ENCODE results near the gene MACROD2.

MACROD2 gene

DNA sequence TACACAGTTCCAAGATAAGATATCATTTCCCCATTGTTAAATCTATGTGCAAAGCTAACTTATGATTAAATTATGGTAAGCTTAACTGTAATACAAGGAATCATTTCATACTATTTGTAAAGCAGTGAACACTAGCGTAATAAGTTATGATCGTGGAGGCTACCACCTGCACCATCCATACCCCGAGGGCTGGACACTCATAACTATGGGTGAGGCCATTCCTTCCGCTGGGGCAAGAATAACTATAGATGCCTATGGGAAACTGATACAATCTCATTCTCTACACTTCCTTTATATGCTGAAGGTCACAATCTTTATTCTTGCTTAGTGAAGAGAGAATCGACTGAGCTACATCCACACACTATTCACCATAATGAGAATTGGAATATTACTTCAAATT is 1258.1 kb downstream of the MACROD2 start:
- 79 to 84% methylated on average over 5 of the region's 5 CpGs for WGBS, 2 experiments
- H3K4me1 ChIP-seq (ENCODE audit: control insufficient read depth, insufficient read depth, low read length): peaks cover 3% of the 10 kb centered on the region

GRCh38 chr20:15256676-15257568 is 1261.6 kb downstream of the MACROD2 start:
- no peaks in the 10 kb centered on the region for H3K9me3 ChIP-seq (ENCODE audit: control insufficient read depth, low read length)
- H3K4me3 ChIP-seq (ENCODE audit: insufficient read depth, low read depth, low read length): no peak overlapping the region
- no peak overlapping the region for H3K27ac ChIP-seq (ENCODE audit: insufficient read depth, low read depth, low read length, poor library complexity, severe bottlenecking)
- H3K27me3 ChIP-seq (ENCODE audit: control insufficient read depth, insufficient read depth, low read length, poor library complexity, severe bottlenecking): no peaks in the 10 kb centered on the region
- no peaks in the 10 kb centered on the region for H3K4me1 ChIP-seq (ENCODE audit: control insufficient read depth, insufficient read depth, low read length)
- no peaks in the 10 kb centered on the region for H3K36me3 ChIP-seq (ENCODE audit: control insufficient read depth, insufficient read depth, low read length)
- 63 to 76% methylated on average over 3 to 4 of the region's 6 CpGs for WGBS, 2 experiments

More for the DNA sequence above, 1258.1 kb downstream of the MACROD2 start:
- Histone ChIP-seq H3K4me3 (ENCODE audit: insufficient read depth, low read depth, low read length) (no peak overlapping the region), H3K27me3 (ENCODE audit: control insufficient read depth, insufficient read depth, low read length, poor library complexity, severe bottlenecking) (no peaks in the 10 kb centered on the region), H3K9me3 (ENCODE audit: control insufficient read depth, low read length) (no peaks in the 10 kb centered on the region), H3K36me3 (ENCODE audit: control insufficient read depth, insufficient read depth, low read length) (no peaks in the 10 kb centered on the region), H3K27ac (ENCODE audit: insufficient read depth, low read depth, low read length, poor library complexity, severe bottlenecking) (no peak overlapping the region)

DNA sequence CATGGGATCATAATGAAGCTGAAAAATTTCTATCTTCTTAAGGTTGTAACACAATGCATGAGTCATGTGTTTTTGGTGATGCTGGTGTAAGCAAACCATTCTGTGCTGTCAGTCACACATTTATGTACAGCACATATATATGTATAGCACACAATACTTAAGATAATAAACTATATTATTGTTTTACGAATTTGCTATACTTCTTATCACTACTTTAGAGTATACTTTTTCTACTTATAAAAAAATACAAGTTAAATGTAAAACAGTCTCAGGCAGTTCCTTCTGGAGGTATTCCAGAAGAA is 1262.2 kb downstream of the MACROD2 start:
- no peaks in the 10 kb centered on the region for H3K27me3 ChIP-seq (ENCODE audit: control insufficient read depth, insufficient read depth, low read length, poor library complexity, severe bottlenecking)
- no peaks in the 10 kb centered on the region for H3K4me1 ChIP-seq (ENCODE audit: control insufficient read depth, insufficient read depth, low read length)
- whole genome bisulfite sequencing, 2 experiments: no CpG with 5 or more reads among the region's 1 CpG
- H3K4me3 ChIP-seq (ENCODE audit: insufficient read depth, low read depth, low read length): no peak overlapping the region
- H3K27ac ChIP-seq (ENCODE audit: insufficient read depth, low read depth, low read length, poor library complexity, severe bottlenecking): no peak overlapping the region
- no peaks in the 10 kb centered on the region for H3K36me3 ChIP-seq (ENCODE audit: control insufficient read depth, insufficient read depth, low read length)
- no peaks in the 10 kb centered on the region for H3K9me3 ChIP-seq (ENCODE audit: control insufficient read depth, low read length)

GRCh38 chr20:15265581-15266309 is 1270.4 kb downstream of the MACROD2 start:
- 90% methylated on average over 1 of the region's 1 CpG; no CpG with 5 or more reads in 1 of the 2 experiments for WGBS, 2 experiments

DNA sequence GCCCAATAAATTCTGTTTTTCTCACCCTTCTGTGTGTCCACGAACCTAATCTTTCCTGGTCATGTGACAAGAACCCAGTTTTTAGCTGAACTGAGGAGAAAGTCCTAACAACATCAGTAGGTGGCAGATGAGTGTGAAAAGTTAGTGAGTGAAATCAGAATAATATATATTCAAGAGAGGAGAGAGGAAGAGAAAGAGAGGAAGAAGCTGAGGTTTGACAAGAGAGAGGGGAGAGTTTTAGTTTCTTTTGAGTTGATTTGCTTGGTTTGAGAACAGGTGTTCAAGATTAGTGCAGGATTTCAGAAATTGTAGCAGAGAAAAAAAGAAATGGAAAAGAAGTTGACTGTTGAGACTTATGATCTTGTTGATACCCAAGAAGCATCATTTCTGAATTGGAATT is 1272.6 kb downstream of the MACROD2 start:
- Histone ChIP-seq H3K4me1 (ENCODE audit: control insufficient read depth, insufficient read depth, low read length) (no peaks in the 10 kb centered on the region), H3K27ac (ENCODE audit: insufficient read depth, low read depth, low read length, poor library complexity, severe bottlenecking) (no peak overlapping the region), H3K27me3 (ENCODE audit: control insufficient read depth, insufficient read depth, low read length, poor library complexity, severe bottlenecking) (no peaks in the 10 kb centered on the region), H3K4me3 (ENCODE audit: insufficient read depth, low read depth, low read length) (no peak overlapping the region), H3K9me3 (ENCODE audit: control insufficient read depth, low read length) (no peaks in the 10 kb centered on the region), H3K36me3 (ENCODE audit: control insufficient read depth, insufficient read depth, low read length) (no peaks in the 10 kb centered on the region)
- WGBS, 2 experiments: 85 to 94% methylated on average over 1 of the region's 1 CpG

More at GRCh38 chr20:15265581-15266309, 1270.4 kb downstream of the MACROD2 start:
- Histone ChIP-seq H3K27me3 (ENCODE audit: control insufficient read depth, insufficient read depth, low read length, poor library complexity, severe bottlenecking) (no peaks in the 10 kb centered on the region), H3K9me3 (ENCODE audit: control insufficient read depth, low read length) (no peaks in the 10 kb centered on the region), H3K36me3 (ENCODE audit: control insufficient read depth, insufficient read depth, low read length) (no peaks in the 10 kb centered on the region), H3K4me3 (ENCODE audit: insufficient read depth, low read depth, low read length) (no peak overlapping the region), H3K4me1 (ENCODE audit: control insufficient read depth, insufficient read depth, low read length) (no peaks in the 10 kb centered on the region), H3K27ac (ENCODE audit: insufficient read depth, low read depth, low read length, poor library complexity, severe bottlenecking) (no peak overlapping the region)

- Histone ChIP-seq H3K27me3 (ENCODE audit: control insufficient read depth, insufficient read depth, low read length, poor library complexity, severe bottlenecking) (no peaks in the 10 kb centered on the region), H3K27ac (ENCODE audit: insufficient read depth, low read depth, low read length, poor library complexity, severe bottlenecking) (no peak overlapping the region), H3K9me3 (ENCODE audit: control insufficient read depth, low read length) (no peaks in the 10 kb centered on the region), H3K36me3 (ENCODE audit: control insufficient read depth, insufficient read depth, low read length) (no peaks in the 10 kb centered on the region), H3K4me3 (ENCODE audit: insufficient read depth, low read depth, low read length) (no peak overlapping the region), H3K4me1 (ENCODE audit: control insufficient read depth, insufficient read depth, low read length) (no peaks in the 10 kb centered on the region)
These were observed 1282.7 kb downstream of the MACROD2 start for GRCh38 chr20:15278041-15278440.

DNA sequence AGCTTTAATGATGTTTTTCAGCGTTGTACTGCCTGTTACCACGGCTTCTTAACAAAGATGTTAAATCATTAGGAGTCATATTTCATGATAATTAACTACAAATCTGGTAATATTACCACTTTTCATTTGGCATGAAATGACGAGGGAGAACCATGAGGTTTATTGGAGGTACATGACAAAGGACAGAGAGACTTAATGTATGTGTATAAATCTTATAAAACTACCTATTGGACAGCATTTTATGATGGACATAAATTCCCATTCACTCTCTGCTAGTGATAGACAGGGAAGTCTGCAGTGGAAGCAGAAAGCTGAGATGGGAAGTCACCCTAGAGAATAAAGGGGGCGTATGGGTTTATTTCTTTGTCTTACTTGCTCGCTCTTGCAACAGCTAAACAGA is 1292.0 kb downstream of the MACROD2 start:
- Histone ChIP-seq H3K4me1 (ENCODE audit: control insufficient read depth, insufficient read depth, low read length) (peaks cover 3% of the 10 kb centered on the region), H3K9me3 (ENCODE audit: control insufficient read depth, low read length) (no peaks in the 10 kb centered on the region), H3K27me3 (ENCODE audit: control insufficient read depth, insufficient read depth, low read length, poor library complexity, severe bottlenecking) (no peaks in the 10 kb centered on the region), H3K36me3 (ENCODE audit: control insufficient read depth, insufficient read depth, low read length) (no peaks in the 10 kb centered on the region), H3K27ac (ENCODE audit: insufficient read depth, low read depth, low read length, poor library complexity, severe bottlenecking) (no peak overlapping the region), H3K4me3 (ENCODE audit: insufficient read depth, low read depth, low read length) (no peak overlapping the region)
- WGBS, 2 experiments: 96 to 97% methylated on average over 3 to 5 of the region's 5 CpGs

GRCh38 chr20:15288106-15288505 is 1292.8 kb downstream of the MACROD2 start:
- no peaks in the 10 kb centered on the region for H3K27me3 ChIP-seq (ENCODE audit: control insufficient read depth, insufficient read depth, low read length, poor library complexity, severe bottlenecking)
- H3K27ac ChIP-seq (ENCODE audit: insufficient read depth, low read depth, low read length, poor library complexity, severe bottlenecking): no peak overlapping the region
- H3K4me1 ChIP-seq (ENCODE audit: control insufficient read depth, insufficient read depth, low read length): peaks cover 3% of the 10 kb centered on the region
- H3K36me3 ChIP-seq (ENCODE audit: control insufficient read depth, insufficient read depth, low read length): no peaks in the 10 kb centered on the region
- no peak overlapping the region for H3K4me3 ChIP-seq (ENCODE audit: insufficient read depth, low read depth, low read length)
- WGBS, 2 experiments: 94 to 95% methylated on average over 3 of the region's 3 CpGs
- H3K9me3 ChIP-seq (ENCODE audit: control insufficient read depth, low read length): no peaks in the 10 kb centered on the region

- Histone ChIP-seq H3K27ac (ENCODE audit: insufficient read depth, low read depth, low read length, poor library complexity, severe bottlenecking) (no peak overlapping the region), H3K9me3 (ENCODE audit: control insufficient read depth, low read length) (no peaks in the 10 kb centered on the region), H3K27me3 (ENCODE audit: control insufficient read depth, insufficient read depth, low read length, poor library complexity, severe bottlenecking) (no peaks in the 10 kb centered on the region), H3K4me3 (ENCODE audit: insufficient read depth, low read depth, low read length) (no peak overlapping the region), H3K4me1 (ENCODE audit: control insufficient read depth, insufficient read depth, low read length) (peaks cover 3% of the 10 kb centered on the region), H3K36me3 (ENCODE audit: control insufficient read depth, insufficient read depth, low read length) (no peaks in the 10 kb centered on the region)
- whole genome bisulfite sequencing, 2 experiments: 71 to 75% methylated on average over 4 of the region's 4 CpGs
These were observed 1294.0 kb downstream of the MACROD2 start for GRCh38 chr20:15289337-15289736.

DNA sequence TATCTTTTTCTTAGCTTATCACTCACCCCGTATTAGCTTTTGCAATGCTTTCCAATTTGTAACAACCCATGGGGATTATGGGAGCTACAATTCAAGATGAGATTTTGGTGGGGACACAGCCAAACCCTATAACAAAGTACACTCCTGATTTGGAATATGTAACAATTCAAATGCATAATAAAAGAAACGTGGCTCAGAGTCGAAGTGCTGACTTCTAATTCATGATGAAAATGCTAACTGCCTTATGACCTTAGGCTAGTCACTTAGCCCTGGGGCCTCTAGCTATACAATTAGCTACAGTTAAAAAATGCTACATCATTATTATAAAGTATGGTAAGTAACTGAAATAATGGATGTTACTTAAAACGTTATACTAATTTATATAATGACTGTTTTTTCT is 1297.1 kb downstream of the MACROD2 start:
- no peaks in the 10 kb centered on the region for H3K9me3 ChIP-seq (ENCODE audit: control insufficient read depth, low read length)
- no peak overlapping the region for H3K27ac ChIP-seq (ENCODE audit: insufficient read depth, low read depth, low read length, poor library complexity, severe bottlenecking)
- H3K4me3 ChIP-seq (ENCODE audit: insufficient read depth, low read depth, low read length): no peak overlapping the region
- no peaks in the 10 kb centered on the region for H3K36me3 ChIP-seq (ENCODE audit: control insufficient read depth, insufficient read depth, low read length)
- H3K27me3 ChIP-seq (ENCODE audit: control insufficient read depth, insufficient read depth, low read length, poor library complexity, severe bottlenecking): no peaks in the 10 kb centered on the region
- 96 to 100% methylated on average over 1 to 3 of the region's 4 CpGs for WGBS, 2 experiments
- H3K4me1 ChIP-seq (ENCODE audit: control insufficient read depth, insufficient read depth, low read length): peaks cover 3% of the 10 kb centered on the region
